Effector memory CD8-positive, alpha-beta T cell (primary cell): ENCODE data around the gene SFXN2.

Experiments used
- ATAC-seq: fragments of 150-1000 bp; cut with Tn5 transposase; replicated peaks from 2 replicates; pipeline ENCODE4 v1.10.0; 2021; ENCODE audit warnings: mild to moderate bottlenecking, moderate library complexity
- DNase-seq, 3 experiments: peaks; one replicate each; pipeline ENCODE4 v3.0.0; 2021
- H3K27ac Mint-ChIP-seq, 2 donors: one replicate each; pipeline ENCODE4 v1.8.0; 2022; ENCODE audit warnings: mild to moderate bottlenecking in 2 of 2, mixed read lengths in 2 of 2, moderate library complexity in 2 of 2
- H3K27me3 Mint-ChIP-seq, 2 donors: one replicate each; pipeline ENCODE4 v1.8.0; 2022; ENCODE audit warnings: mixed read lengths in 2 of 2
- H3K36me3 Mint-ChIP-seq: one replicate; pipeline ENCODE4 v1.8.0; 2022; ENCODE audit warnings: mild to moderate bottlenecking, moderate library complexity, mixed read lengths; ENCODE audit not compliant: insufficient read depth
- H3K4me1 Mint-ChIP-seq, 2 donors: one replicate each; pipeline ENCODE4 v1.8.0; 2022; ENCODE audit warnings: low read depth in 2 of 2, mixed read lengths in 2 of 2
- H3K4me3 Mint-ChIP-seq, 2 donors: one replicate each; pipeline ENCODE4 v1.8.0; 2022; ENCODE audit warnings: mild to moderate bottlenecking in 2 of 2, mixed read lengths in 2 of 2, moderate library complexity in 2 of 2
- H3K9me3 Mint-ChIP-seq, 2 donors: one replicate each; pipeline ENCODE4 v1.8.0; 2022; ENCODE audit warnings: mixed read lengths in 2 of 2

SFXN2 gene

DNA sequence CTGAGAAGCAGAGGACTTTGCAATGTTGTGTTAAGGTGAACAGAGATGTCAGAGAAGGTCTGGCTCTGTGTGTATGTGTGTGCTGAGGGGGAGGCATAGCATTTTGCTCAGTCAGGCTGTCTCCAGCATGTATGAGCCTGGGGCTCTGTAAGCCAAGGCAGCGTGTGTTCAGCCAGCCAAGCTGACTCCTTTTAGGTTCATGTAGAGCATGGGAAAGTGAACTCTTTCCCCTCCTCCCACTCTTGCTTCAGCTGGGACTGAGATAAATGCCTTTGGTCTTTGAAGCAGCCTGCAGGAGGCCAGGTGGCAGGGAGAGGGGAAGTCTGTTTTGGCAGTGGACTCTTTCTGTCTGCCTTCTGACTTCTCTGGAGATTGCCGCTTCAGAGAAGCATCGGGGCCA, 3.8 kb downstream of the SFXN2 start:
- H3K27me3 Mint-ChIP-seq = no peaks in the 10 kb centered on the region
- H3K36me3 Mint-ChIP-seq = peaks cover 19% of the 10 kb centered on the region
- ATAC-seq = no peak
- peaks cover 31 to 34% of the 10 kb centered on the region in 2 donors for H3K4me1 Mint-ChIP-seq
- DNase-seq = no peak
- H3K9me3 Mint-ChIP-seq = no peaks in the 10 kb centered on the region
- H3K4me3 Mint-ChIP-seq = no peak overlapping the region
- peak overlapping the region in 1 of 2 donors; percentile 45 for H3K27ac Mint-ChIP-seq

GRCh38 chr10:102720337-102720736, 5.9 kb downstream of the SFXN2 start:
- H3K36me3 Mint-ChIP-seq = peaks cover 15% of the 10 kb centered on the region
- ATAC-seq (no peak), DNase-seq (no peak)
- H3K4me3 Mint-ChIP-seq = no peak overlapping the region
- no peaks in the 10 kb centered on the region for H3K9me3 Mint-ChIP-seq
- no peaks in the 10 kb centered on the region for H3K27me3 Mint-ChIP-seq
- H3K4me1 Mint-ChIP-seq = peaks cover 25 to 26% of the 10 kb centered on the region in 2 donors
- H3K27ac Mint-ChIP-seq = no peak overlapping the region

GRCh38 chr10:102720775-102721301, 6.4 kb downstream of the SFXN2 start:
- Mint-ChIP-seq H3K27me3 (no peaks in the 10 kb centered on the region), H3K36me3 (peaks cover 15% of the 10 kb centered on the region), H3K27ac (no peak overlapping the region), H3K4me1 (peaks cover 25 to 26% of the 10 kb centered on the region in 2 donors), H3K4me3 (no peak overlapping the region), H3K9me3 (no peaks in the 10 kb centered on the region)
- ATAC-seq (no peak), DNase-seq (no peak)

GRCh38 chr10:102721954-102722353, 7.5 kb downstream of the SFXN2 start:
- no peak for ATAC-seq
- Mint-ChIP-seq H3K9me3 (no peaks in the 10 kb centered on the region), H3K27ac (peak overlapping the region in 1 of 2 donors; percentile 25)

DNA sequence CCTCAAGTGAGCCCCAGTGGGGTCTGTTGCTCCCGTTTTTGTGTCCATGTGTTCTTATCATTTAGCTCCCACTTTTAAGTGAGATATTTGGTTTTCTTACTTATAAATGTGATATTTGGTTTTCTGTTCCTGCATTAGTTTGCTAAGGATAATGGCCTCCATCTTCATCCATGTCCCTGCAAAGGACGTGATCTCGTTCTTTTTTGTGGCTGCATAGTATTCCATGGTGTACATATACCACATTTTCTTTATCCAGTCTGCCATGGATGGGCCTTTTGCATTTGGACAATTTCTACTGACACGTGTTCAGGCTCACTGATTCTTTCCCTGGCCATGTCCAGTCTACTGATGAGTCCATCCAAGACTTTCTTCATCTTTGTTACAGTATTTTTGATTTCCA, 9.6 kb downstream of the SFXN2 start:
- Mint-ChIP-seq H3K4me1 (peaks cover 13 to 15% of the 10 kb centered on the region in 2 donors), H3K27me3 (no peaks in the 10 kb centered on the region), H3K4me3 (no peak overlapping the region), H3K27ac (no peak overlapping the region), H3K9me3 (no peaks in the 10 kb centered on the region), H3K36me3 (peaks cover 16% of the 10 kb centered on the region)
- DNase-seq (no peak), ATAC-seq (no peak)

More at GRCh38 chr10:102721954-102722353, 7.5 kb downstream of the SFXN2 start:
- H3K36me3 Mint-ChIP-seq = peaks cover 15% of the 10 kb centered on the region
- DNase-seq = no peak
- no peaks in the 10 kb centered on the region for H3K27me3 Mint-ChIP-seq
- no peak overlapping the region for H3K4me3 Mint-ChIP-seq
- H3K4me1 Mint-ChIP-seq = peaks cover 19 to 21% of the 10 kb centered on the region in 2 donors

- H3K4me1 Mint-ChIP-seq = peaks cover 12 to 15% of the 10 kb centered on the region in 2 donors
- DNase-seq (no peak), ATAC-seq (no peak)
- H3K27ac Mint-ChIP-seq = no peak overlapping the region
- H3K4me3 Mint-ChIP-seq = no peak overlapping the region
- H3K9me3 Mint-ChIP-seq = no peaks in the 10 kb centered on the region
- peaks cover 12% of the 10 kb centered on the region for H3K36me3 Mint-ChIP-seq
- no peaks in the 10 kb centered on the region for H3K27me3 Mint-ChIP-seq
Observed at GRCh38 chr10:102726274-102726673, 11.8 kb downstream of the SFXN2 start.

DNA sequence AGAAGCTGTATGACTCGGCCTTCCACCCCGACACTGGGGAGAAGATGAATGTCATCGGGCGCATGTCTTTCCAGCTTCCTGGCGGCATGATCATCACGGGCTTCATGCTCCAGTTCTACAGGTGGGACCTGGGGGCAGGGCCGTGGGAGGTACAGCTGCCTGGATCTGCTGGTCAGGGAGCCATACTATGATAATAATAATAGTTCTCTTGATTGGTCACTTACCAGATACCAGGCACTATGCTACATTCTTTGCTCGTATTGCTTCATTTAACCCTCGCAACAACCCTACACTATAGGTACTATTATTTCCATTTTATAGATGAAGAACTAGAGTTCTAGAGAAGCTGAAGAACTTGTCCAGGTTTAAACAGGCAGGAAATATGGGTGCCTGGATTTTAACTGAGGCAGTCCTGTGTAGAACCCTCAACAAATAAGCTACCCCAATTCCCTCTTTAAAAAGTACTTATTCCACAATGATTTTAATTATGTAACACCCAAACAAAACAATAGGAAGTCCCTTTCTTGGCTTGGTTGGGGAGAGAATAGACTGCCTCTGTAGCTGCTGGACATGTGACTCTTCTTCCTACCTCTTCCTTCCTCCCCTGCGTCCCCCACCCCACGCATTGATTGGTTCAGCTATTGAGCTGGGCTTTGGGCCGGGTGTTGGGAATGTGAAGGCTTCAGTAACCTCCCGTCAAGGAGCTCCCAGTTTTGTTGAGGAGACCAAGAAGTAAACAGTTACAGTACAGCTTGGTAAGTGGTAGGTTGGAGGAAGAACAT, 12.8 kb downstream of the SFXN2 start:
- Mint-ChIP-seq H3K36me3 (peaks cover 13% of the 10 kb centered on the region), H3K27ac (peak overlapping the region in 1 of 2 donors; percentile 67), H3K4me1 (peaks cover 8 to 9% of the 10 kb centered on the region in 2 donors), H3K27me3 (no peaks in the 10 kb centered on the region), H3K4me3 (no peak overlapping the region), H3K9me3 (no peaks in the 10 kb centered on the region)
- DNase-seq (no peak), ATAC-seq (no peak)

DNA sequence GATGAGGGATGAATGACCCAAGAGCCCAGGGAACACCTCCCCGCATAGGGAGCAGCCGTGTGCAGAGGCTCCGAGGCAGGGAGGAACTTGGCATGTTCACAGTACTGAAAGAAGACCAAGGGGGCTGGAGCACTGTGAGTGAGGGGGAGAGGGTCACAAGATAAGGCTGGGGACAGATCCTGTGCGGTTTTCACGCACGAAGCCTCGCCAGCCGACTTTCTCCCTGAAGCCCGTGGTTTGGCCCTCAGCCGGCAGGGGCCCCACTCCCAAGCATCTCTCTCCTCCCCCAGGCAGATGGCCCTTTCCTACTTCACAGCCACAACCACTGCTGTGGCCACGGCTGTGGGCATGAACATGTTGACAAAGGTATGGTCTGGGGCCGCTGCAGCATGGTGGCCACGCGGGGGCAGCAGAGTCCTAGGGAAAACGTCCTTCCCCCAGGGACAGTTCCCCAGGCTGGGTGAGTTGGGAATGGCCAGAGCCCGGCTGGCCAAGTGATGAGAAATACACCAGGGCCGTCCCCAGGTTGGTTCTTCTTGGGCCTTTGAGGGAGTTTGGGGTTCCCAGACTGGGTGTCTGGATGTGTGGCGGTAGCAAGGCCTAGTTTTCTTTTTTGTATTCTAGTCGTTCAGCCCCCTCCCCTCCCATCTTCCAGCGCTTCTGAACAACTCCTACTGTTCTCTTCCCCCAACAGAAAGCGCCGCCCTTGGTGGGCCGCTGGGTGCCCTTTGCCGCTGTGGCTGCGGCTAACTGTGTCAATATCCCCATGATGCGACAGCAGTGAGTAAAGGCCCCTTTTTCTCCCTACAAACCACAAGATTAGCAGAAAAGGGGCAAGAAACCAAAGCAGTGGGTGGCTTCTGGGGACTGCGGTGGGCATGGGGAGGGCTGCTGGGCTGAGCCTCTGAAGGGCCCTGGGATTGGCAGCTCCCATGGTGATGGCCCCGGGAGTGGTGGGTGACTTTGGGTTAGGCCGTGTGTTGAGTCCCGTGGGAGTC, 14.9 kb downstream of the SFXN2 start:
- Mint-ChIP-seq H3K36me3 (peaks cover 22% of the 10 kb centered on the region), H3K27ac (peak overlapping the region; percentile 15 to 49), H3K4me1 (peaks cover 7 to 8% of the 10 kb centered on the region in 2 donors), H3K4me3 (no peak overlapping the region), H3K27me3 (no peaks in the 10 kb centered on the region), H3K9me3 (no peaks in the 10 kb centered on the region)
- DNase-seq = peak; percentile 31 to 39 (median 37)
- peak; percentile 87 for ATAC-seq

GRCh38 chr10:102731222-102731800, 16.9 kb downstream of the SFXN2 start:
- no peak for ATAC-seq
- peak overlapping the region in 1 of 2 donors; percentile 74 for H3K27ac Mint-ChIP-seq
- H3K36me3 Mint-ChIP-seq = peaks cover 18% of the 10 kb centered on the region

DNA sequence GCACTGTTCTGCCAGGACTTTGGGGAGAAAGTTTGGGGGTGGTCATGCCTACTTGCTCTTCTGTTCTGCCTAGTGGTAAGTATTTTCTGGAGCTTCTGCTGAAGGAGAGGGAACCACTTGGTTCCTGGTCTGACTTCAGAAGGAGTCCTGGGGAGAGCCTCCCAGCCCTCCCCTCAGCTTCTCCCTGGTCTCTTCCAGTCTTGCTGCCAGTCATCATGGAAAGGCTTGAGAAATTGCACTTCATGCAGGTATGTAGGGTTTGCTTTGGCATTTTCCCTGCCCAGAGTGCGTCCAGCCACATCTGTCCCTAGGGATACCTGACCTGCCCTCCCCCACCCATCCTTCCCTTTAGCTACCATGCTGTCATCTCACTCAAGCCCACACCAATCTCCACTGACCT, 18.2 kb downstream of the SFXN2 start:
- no peak for ATAC-seq
- Mint-ChIP-seq H3K36me3 (peaks cover 18% of the 10 kb centered on the region), H3K4me1 (peaks cover 7 to 10% of the 10 kb centered on the region in 2 donors), H3K9me3 (no peaks in the 10 kb centered on the region), H3K27me3 (no peaks in the 10 kb centered on the region), H3K4me3 (no peak overlapping the region), H3K27ac (no peak overlapping the region)
- DNase-seq = no peak

More at GRCh38 chr10:102731222-102731800, 16.9 kb downstream of the SFXN2 start:
- H3K4me3 Mint-ChIP-seq = no peak overlapping the region
- no peaks in the 10 kb centered on the region for H3K9me3 Mint-ChIP-seq
- DNase-seq = no peak
- H3K27me3 Mint-ChIP-seq = no peaks in the 10 kb centered on the region
- H3K4me1 Mint-ChIP-seq = peaks cover 7 to 10% of the 10 kb centered on the region in 2 donors

- Mint-ChIP-seq H3K4me1 (peaks cover 0 to 6% of the 10 kb centered on the region in 2 donors), H3K27ac (peak overlapping the region in 1 of 2 donors; percentile 5), H3K27me3 (no peaks in the 10 kb centered on the region), H3K36me3 (peaks cover 13% of the 10 kb centered on the region), H3K4me3 (no peak overlapping the region), H3K9me3 (no peaks in the 10 kb centered on the region)
- DNase-seq (no peak), ATAC-seq (no peak)
Observed at GRCh38 chr10:102735065-102735562, 20.7 kb downstream of the SFXN2 start.

- no peak overlapping the region for H3K27ac Mint-ChIP-seq
- no peaks in the 10 kb centered on the region for H3K27me3 Mint-ChIP-seq
- no peak overlapping the region for H3K4me3 Mint-ChIP-seq
- H3K4me1 Mint-ChIP-seq = peaks cover 6 to 15% of the 10 kb centered on the region in 2 donors
- H3K9me3 Mint-ChIP-seq = peaks cover 4 to 8% of the 10 kb centered on the region in 2 donors
- ATAC-seq (no peak), DNase-seq (no peak)
- H3K36me3 Mint-ChIP-seq = peaks cover 7% of the 10 kb centered on the region
Observed at GRCh38 chr10:102738692-102739121, 24.3 kb downstream of the SFXN2 start.

DNA sequence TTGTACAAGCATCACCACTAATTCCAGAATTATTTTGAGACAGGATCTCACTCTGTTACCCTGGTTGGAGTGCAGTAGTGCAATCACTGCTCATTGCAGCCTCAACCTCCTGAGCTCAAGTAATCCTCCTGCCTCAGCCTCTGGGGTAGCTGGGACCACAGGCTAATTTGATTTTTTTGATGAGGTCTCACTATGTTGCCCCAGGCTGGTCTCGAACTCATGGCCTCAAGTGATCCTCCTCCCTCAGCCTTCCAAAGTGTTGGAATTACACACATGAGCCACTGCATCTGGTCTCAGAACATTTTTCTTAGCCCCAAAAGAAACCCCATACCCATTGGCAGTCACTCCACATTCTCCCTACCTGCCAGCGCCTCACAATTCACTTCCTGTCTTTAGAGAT, 25.8 kb downstream of the SFXN2 start:
- Mint-ChIP-seq H3K27me3 (no peaks in the 10 kb centered on the region), H3K27ac (peak overlapping the region in 1 of 2 donors; percentile 16), H3K9me3 (peaks cover 4 to 8% of the 10 kb centered on the region in 2 donors), H3K4me1 (peaks cover 16 to 26% of the 10 kb centered on the region in 2 donors), H3K4me3 (no peak overlapping the region), H3K36me3 (peaks cover 9% of the 10 kb centered on the region)
- ATAC-seq (no peak), DNase-seq (no peak)
